Smooth muscle cell (in vitro differentiated cells): Measurements from ENCODE around the gene HINT1. TPM values are rescaled to one million over a fixed set of nuclear protein-coding genes. Genes with fewer than 3 reads are reported as not detected.

Experiments
- DNase-seq: peaks from one replicate; lab custom pipeline; 2025; ENCODE audit not compliant: unreplicated experiment; lab: John Stamatoyannopoulos, UW
- H2AFZ ChIP-seq: fragments of 200-600 bp; sonication (generic); 2 replicates; pipeline ENCODE4 v1.6.0; 2016; ENCODE audit warnings: antibody characterized with exemption, low read depth, mild to moderate bottlenecking
- H3F3A ChIP-seq: fragments of 200-600 bp; sonication (generic); 2 replicates; pipeline ENCODE4 v1.6.0; 2017; ENCODE audit warnings: antibody characterized with exemption, low read depth
- H3K27ac ChIP-seq: fragments of 200-600 bp; sonication (generic); 2 replicates; pipeline ENCODE4 v1.5.1; 2016; ENCODE audit warnings: low read depth, mild to moderate bottlenecking
- H3K27me3 ChIP-seq: fragments of 200-600 bp; sonication (generic); 2 replicates; pipeline ENCODE4 v1.6.1; 2016; ENCODE audit warnings: low read depth, mild to moderate bottlenecking
- H3K36me3 ChIP-seq: fragments of 200-600 bp; sonication (generic); 2 replicates; pipeline ENCODE4 v1.5.1; 2016; ENCODE audit warnings: low read depth
- H3K4me1 ChIP-seq: fragments of 200-600 bp; sonication (generic); 2 replicates; pipeline ENCODE4 v1.5.1; 2016; ENCODE audit warnings: low read depth
- H3K4me2 ChIP-seq: fragments of 200-600 bp; sonication (generic); 2 replicates; pipeline ENCODE4 v1.6.0; 2016; ENCODE audit warnings: mild to moderate bottlenecking
- H3K4me3 ChIP-seq: fragments of 200-600 bp; sonication (generic); 2 replicates; pipeline ENCODE4 v1.5.1; 2016; ENCODE audit warnings: mild to moderate bottlenecking
- H3K79me2 ChIP-seq: fragments of 200-600 bp; sonication (generic); 2 replicates; pipeline ENCODE4 v1.6.0; 2016; ENCODE audit warnings: low read depth, mild to moderate bottlenecking
- H3K9ac ChIP-seq: fragments of 200-600 bp; sonication (generic); 2 replicates; pipeline ENCODE4 v1.6.0; 2016; ENCODE audit warnings: low read depth
- H3K9me3 ChIP-seq: fragments of 200-600 bp; sonication (generic); replicated peaks from 2 replicates; pipeline ENCODE4 v1.5.1; 2016; ENCODE audit warnings: low read depth
- H4K20me1 ChIP-seq: fragments of 200-600 bp; sonication (generic); 2 replicates; pipeline ENCODE4 v1.6.0; 2016; ENCODE audit warnings: low read depth
- WGBS: methylation state at CpG from one replicate; pipeline ENCODE4 v1.1.7; 2016; ENCODE audit warnings: low lambda C conversion rate; 5-methylcytosine and 5-hydroxymethylcytosine counted together
- polyA plus RNA-seq: library from polyadenylated mRNA; unstranded; fragments of >200 nt; fragmentation: Nextera tagmentation; extraction: Ambion mirVana; gene quantifications from 2 replicates; pipeline ENCODE4 v1.2.1, GENCODE V29; 2016
- total RNA-seq: library from RNA; depleted of rRNA; stranded (reverse); fragments of >200 nt; gene quantifications from 2 replicates; pipeline ENCODE4 v1.2.3, GENCODE V29; 2014
- TF ChIP-seq, protein P1 (sequence below): fragments of 200-600 bp; sonication (generic); IDR thresholded peaks from 2 replicates; pipeline ENCODE4 v1.5.1; 2017; ENCODE audit warnings: borderline replicate concordance, mild to moderate bottlenecking, antibody characterized with exemption; ENCODE audit not compliant: insufficient read depth, poor library complexity, severe bottlenecking

HINT1 gene
- total and polyA plus RNA-seq, 2 experiments from 2014 or later: 238 to 293 TPM

DNA sequence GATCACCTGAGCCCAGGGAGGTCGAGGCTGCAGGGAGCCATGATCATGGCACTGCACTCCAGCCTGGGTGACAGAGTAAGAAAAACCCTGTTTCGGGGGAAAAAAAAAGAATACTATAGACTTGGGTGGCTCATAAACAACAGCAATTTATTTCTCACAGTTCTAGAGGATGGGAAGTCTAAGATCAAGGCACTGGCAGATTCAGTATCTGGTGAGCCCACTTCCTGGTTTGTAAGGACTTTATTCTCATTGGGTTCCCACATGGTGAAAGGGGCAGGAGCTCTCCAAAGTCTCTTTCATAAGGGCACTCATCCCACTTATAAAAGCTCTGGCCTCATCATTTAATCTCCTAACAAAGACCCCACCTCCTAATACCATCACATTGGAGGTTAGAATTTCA lies 8.7 kb downstream of the HINT1 start:
- peaks cover 15% of the 10 kb centered on the region for H3K36me3 ChIP-seq
- no peak for DNase-seq
- no peak overlapping the region for H3K4me2 ChIP-seq
- no peaks in the 10 kb centered on the region for H3F3A ChIP-seq
- H3K9me3 ChIP-seq: no peaks in the 10 kb centered on the region
- H3K79me2 ChIP-seq: peaks cover 5% of the 10 kb centered on the region
- TF ChIP-seq, protein P1, sequence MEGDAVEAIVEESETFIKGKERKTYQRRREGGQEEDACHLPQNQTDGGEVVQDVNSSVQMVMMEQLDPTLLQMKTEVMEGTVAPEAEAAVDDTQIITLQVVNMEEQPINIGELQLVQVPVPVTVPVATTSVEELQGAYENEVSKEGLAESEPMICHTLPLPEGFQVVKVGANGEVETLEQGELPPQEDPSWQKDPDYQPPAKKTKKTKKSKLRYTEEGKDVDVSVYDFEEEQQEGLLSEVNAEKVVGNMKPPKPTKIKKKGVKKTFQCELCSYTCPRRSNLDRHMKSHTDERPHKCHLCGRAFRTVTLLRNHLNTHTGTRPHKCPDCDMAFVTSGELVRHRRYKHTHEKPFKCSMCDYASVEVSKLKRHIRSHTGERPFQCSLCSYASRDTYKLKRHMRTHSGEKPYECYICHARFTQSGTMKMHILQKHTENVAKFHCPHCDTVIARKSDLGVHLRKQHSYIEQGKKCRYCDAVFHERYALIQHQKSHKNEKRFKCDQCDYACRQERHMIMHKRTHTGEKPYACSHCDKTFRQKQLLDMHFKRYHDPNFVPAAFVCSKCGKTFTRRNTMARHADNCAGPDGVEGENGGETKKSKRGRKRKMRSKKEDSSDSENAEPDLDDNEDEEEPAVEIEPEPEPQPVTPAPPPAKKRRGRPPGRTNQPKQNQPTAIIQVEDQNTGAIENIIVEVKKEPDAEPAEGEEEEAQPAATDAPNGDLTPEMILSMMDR: no peak
- H3K9ac ChIP-seq: no peak overlapping the region
- H4K20me1 ChIP-seq: no peaks in the 10 kb centered on the region
- no peak overlapping the region for H2AFZ ChIP-seq
- no peak overlapping the region for H3K4me3 ChIP-seq
- H3K27ac ChIP-seq: no peak overlapping the region
- H3K4me1 ChIP-seq: no peaks in the 10 kb centered on the region
- WGBS: 98% methylated on average over 2 of the region's 2 CpGs
- H3K27me3 ChIP-seq: no peaks in the 10 kb centered on the region

DNA sequence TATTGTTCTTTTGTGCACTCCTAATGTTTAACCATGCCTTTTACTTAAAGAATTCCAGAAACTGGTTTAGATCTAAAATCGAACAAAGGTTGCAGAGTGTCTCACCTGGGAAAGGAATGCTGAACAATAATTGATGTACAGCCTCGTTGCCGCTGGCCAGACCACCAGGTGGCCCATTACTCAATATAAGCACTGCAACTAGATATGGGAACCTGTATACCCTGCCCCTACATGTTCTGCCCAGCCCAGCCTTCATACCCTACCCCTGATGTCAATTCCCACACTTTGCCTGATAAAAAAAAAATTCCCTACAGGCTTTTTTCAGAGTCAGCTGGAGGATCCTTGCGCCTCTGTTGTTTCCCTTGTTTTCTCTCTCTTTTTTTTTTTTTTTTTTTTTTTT lies 13.8 kb downstream of the HINT1 start:
- Histone ChIP-seq H4K20me1 (no peaks in the 10 kb centered on the region), H3K4me1 (no peaks in the 10 kb centered on the region), H3K4me3 (no peak overlapping the region), H3K27ac (no peak overlapping the region), H3F3A (no peaks in the 10 kb centered on the region), H3K9ac (no peak overlapping the region), H2AFZ (no peak overlapping the region), H3K27me3 (no peaks in the 10 kb centered on the region), H3K79me2 (no peaks in the 10 kb centered on the region), H3K36me3 (no peaks in the 10 kb centered on the region), H3K9me3 (no peaks in the 10 kb centered on the region), H3K4me2 (no peak overlapping the region)
- DNase-seq: no peak
- 90% methylated on average over 4 of the region's 4 CpGs for WGBS
- TF ChIP-seq, protein P1: no peak

DNA sequence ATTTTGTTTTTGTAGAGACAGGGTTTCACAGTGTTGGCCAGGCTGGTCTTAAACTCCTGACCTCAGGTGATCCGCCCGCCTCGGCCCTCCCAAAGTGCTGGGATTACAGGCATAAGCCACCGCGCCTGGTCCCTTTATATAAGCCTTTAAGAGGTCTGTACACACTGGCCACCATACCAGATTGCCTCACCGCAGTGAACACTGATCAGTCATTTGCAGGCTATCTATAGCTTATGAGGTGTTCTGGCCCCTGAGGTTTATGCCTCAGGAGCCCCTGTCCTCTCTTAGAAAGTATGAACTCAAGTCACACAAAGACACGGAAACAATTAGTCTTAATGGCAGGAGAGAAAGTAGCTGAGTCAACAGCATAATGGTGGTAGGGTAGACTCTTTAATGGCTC lies 14.6 kb downstream of the HINT1 start:
- DNase-seq: no peak
- Histone ChIP-seq H3K4me1 (no peaks in the 10 kb centered on the region), H3K4me3 (no peak overlapping the region), H3K9me3 (no peaks in the 10 kb centered on the region), H3K9ac (no peak overlapping the region), H3K36me3 (no peaks in the 10 kb centered on the region), H2AFZ (no peak overlapping the region), H3F3A (no peaks in the 10 kb centered on the region), H3K4me2 (no peak overlapping the region), H4K20me1 (no peaks in the 10 kb centered on the region), H3K27ac (no peak overlapping the region), H3K79me2 (no peaks in the 10 kb centered on the region), H3K27me3 (no peaks in the 10 kb centered on the region)
- 92% methylated on average over 7 of the region's 7 CpGs for WGBS
- TF ChIP-seq, protein P1: no peak

DNA sequence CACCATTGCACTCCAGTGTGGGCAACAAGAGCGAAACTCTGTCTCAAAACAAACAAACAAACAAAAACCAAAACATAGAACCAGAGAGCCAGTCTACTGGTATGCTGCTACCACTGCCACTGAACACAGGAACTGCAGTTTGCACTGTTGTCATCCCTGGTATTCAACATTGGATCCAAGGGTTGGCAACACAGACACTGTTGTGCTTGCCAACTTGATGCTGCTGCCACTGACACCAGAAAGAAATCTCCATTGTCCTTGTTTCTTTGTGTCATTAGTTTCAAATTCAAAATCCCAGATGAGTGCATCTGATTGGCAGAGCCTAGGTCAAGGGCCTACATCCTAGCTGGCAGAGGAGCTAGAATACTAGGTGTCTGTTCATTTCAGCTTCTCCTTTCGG lies 16.2 kb downstream of the HINT1 start:
- no peak overlapping the region for H3K27ac ChIP-seq
- no peaks in the 10 kb centered on the region for H4K20me1 ChIP-seq
- H3K27me3 ChIP-seq: no peaks in the 10 kb centered on the region
- H3F3A ChIP-seq: no peaks in the 10 kb centered on the region
- H3K4me3 ChIP-seq: no peak overlapping the region
- TF ChIP-seq, protein P1: no peak
- no peaks in the 10 kb centered on the region for H3K9me3 ChIP-seq
- no peaks in the 10 kb centered on the region for H3K36me3 ChIP-seq
- no peak for DNase-seq
- WGBS: 79% methylated on average over 2 of the region's 2 CpGs
- no peak overlapping the region for H3K9ac ChIP-seq
- no peaks in the 10 kb centered on the region for H3K79me2 ChIP-seq
- H3K4me2 ChIP-seq: no peak overlapping the region
- H2AFZ ChIP-seq: no peak overlapping the region
- H3K4me1 ChIP-seq: no peaks in the 10 kb centered on the region
